ENCODE results near the gene EXD2.
"Not testable (repeated sequence)": the region's sequence is repeated elsewhere in the genome, so short reads cannot be mapped to it uniquely, and the experiment has no call there.

EXD2 gene

GRCh38 chr14:69204753-69205152 is 13.5 kb downstream of the EXD2 start:
- DNase-seq: no peak

- DNase-seq: no peak
Observed at GRCh38 chr14:69207435-69208041, 16.2 kb downstream of the EXD2 start.

- no peak for DNase-seq
Observed at GRCh38 chr14:69208666-69209065, 17.4 kb downstream of the EXD2 start.

DNA sequence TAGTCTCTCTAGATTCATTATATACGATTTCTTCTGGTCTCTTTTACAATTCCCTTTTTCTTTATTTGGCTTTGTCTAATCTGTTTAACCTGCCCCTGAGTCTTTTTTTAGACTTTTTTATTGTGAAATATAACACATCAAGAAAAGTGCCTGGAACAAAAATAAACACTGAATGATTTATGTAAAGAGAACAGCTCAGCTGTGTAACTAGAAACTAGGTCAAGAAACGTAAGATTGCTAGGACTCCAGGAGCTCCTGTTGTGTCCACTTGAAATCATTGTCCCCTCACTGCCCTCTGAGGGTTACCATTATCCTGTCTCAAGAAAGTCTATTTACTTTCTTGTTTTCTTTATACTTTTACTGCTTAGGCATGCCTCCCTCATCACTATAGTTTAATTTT is 23.1 kb downstream of the EXD2 start:
- DNase-seq: no peak

DNA sequence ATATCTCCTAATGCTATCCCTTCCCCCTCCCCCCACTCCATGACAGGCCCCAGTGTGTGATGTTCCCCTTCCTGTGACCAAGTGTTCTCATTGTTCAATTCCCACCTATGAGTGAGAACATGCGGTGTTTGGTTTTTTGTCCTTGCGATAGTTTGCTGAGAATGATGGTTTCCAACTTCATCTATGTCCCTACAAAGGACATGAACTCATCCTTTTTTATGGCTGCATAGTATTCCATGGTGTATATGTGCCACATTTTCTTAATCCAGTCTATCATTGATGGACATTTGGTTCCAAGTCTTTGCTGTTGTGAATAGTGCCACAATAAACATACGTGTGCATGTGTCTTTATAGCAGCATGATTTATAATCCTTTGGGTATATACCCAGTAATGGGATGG is 26.4 kb downstream of the EXD2 start:
- DNase-seq: not testable (repeated sequence)

DNA sequence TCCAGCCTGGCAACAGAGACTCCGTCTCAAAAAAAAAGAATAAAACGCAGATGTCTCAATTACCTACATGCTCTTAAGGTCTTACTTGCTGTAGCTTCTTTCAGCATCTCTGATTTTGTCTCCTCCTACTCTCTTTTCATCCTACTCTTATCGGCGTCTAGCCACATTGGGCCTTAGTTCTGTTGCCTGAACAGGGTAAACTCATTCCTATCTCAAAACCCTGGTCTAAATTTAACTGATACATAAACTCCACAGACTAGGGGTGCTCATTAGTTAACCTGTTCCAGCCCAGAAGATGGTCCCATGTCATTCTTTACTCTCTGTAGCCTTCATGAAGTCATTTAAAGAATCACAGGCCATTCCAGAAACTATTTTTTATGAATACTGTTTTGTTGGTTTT is 33.6 kb downstream of the EXD2 start:
- DNase-seq: no peak

GRCh38 chr14:69226178-69226577 is 34.9 kb downstream of the EXD2 start:
- DNase-seq: no peak

DNA sequence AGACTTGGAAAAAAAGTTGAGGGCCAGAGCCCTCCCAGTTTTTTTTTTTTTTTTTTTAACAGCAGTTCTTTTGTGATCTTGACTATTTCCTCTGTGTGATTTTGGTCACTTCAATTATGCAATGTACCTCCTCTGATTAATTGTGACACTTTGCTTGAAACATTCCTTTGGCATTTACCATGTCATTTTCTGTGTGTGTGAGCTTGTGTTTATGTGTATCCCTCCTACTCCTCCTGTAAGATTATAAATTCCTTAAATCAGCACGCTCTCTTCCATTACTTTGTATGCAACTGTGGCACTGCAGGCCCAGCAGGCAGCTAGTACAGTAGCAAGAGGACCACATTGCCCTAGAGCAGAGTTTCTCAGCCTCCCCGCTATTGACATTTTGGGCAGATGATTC is 35.4 kb downstream of the EXD2 start:
- no peak for DNase-seq

GRCh38 chr14:69231486-69231885 is 40.2 kb downstream of the EXD2 start:
- no peak for DNase-seq

GRCh38 chr14:69232388-69232787 is 41.1 kb downstream of the EXD2 start:
- DNase-seq: no peak

DNA sequence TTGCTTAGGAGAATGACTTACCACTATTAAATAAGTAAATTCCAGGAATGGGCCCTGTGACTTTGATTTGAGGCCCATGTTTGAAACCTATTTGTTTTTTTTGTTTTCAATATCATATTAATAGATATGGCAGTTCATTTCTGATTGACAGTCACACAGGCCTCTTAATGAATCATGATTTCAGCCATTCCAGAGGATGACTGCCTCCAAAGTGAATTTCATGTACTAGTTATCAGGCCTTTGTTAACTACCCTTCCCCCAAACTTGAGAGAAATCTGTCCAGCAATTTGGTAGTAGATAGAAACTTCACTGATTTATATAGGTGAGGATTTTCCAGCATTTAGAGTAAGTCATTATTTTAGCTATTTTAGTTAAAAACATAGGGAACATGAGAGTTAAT is 42.8 kb downstream of the EXD2 start:
- DNase-seq: no peak

- DNase-seq: no peak
Observed at GRCh38 chr14:69235708-69236107, 44.4 kb downstream of the EXD2 start.

GRCh38 chr14:69237142-69237541 is 45.8 kb downstream of the EXD2 start:
- DNase-seq: no peak

GRCh38 chr14:69237584-69237983 is 46.3 kb downstream of the EXD2 start:
- DNase-seq: no peak

DNA sequence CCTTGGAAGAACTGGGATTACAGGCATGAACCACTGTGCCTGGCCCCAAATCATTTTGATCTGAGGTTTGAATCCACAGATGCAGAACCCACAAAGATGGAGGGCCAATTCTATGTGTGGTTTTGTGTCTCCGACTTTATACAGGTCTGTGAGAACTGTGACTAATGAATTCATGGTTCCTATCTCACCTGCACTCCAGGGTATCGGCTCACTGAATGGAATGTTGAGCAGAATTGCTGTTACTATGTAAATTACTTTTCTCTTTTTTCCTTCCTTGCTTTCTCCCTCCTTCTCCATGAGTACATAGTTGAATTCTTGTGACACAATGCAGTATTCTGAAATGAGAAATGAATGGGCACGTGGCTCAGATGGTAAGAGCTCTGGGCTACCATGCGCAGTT is 47.6 kb downstream of the EXD2 start:
- no peak for DNase-seq

GRCh38 chr14:69240527-69241173 is 49.4 kb downstream of the EXD2 start:
- no peak for DNase-seq

DNA sequence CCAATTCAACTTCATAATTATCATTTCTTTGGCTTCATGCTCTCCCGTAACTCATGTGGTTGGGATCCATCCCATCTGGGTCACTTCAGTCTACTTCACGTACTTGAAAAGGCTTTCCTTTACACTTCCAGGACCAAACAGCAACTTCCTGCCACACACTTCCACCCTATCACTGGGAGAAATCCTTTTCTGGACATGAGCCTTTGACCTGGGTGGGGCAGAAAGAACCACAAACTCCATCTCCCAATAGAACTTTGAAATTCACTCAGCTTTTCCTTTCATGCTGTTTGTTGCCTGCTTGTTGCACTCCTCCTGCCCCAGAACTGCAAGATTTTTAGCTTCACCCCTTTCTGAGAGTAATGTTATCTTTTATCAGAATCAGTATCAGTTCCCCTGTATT is 50.3 kb downstream of the EXD2 start:
- DNase-seq: no peak

GRCh38 chr14:69242311-69243224 is 51.3 kb downstream of the EXD2 start:
- peak; percentile 63 for DNase-seq

- no peak for DNase-seq
Observed at GRCh38 chr14:69244946-69245345, 53.6 kb downstream of the EXD2 start.

DNA sequence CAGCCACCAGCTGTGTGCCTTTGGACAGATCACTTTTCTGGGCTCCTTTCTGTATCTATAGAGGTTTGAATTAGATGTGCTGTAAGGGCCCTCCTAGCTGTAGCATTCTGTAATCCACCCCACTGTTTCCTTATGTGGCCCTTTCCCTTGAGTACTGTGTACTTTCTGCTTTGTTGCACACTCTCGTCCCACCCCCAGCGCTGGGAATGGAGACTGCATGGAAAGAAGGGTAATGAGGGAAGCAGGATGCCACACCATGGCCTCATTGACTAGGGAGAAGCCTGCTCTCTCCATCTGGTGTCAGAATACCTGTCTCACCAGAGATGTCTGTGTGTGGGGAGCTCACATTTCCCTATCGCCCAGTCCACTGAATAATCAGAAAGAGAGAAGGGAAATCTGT is 55.0 kb downstream of the EXD2 start:
- DNase-seq: no peak

- no peak for DNase-seq
Observed at GRCh38 chr14:69247676-69248440, 56.6 kb downstream of the EXD2 start.

DNA sequence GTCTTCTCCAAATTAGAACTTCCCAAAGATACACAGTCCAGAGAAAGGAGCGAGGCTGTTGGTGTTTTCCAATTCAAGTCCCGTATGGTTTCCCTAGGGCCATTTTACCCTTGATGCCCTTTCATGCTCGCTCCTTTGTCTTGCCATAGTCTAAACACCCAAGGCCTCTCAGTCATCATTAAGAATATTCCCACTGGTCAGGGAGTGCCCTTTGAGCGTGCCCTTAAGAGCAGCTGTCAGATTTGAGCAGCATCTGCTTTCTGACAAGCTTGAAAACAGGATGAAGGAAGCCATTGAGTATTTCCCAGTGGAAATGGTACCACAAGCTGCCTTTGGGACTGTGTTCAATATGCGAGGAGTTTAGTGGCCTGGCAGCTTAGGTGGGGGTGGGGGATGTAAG is 58.3 kb downstream of the EXD2 start:
- DNase-seq: no peak

DNA sequence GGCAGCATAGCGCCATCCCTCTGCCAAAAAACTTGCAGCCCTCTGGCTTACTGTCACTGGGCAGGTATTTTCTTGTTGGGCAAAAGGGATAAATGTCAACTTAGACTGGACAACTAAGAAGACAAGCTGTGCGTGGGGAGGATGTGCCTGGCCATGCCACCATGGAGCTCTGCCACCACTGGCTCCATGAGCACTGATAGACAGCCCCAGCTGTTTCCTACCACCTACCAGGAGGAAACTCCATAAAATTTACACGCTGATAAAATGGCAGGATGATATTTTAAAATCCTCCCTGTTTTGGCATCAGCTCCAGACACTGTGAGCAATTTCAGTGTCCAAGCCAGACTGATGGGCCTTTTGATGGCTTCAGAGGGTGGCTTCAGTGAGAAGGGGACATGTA is 61.6 kb downstream of the EXD2 start:
- no peak for DNase-seq

Data from CD4-positive, alpha-beta T cell treated with Interleukin-17A for 4 hours (primary cell).